Astrocyte (in vitro differentiated cells and primary cell): ENCODE data around the gene IQGAP2. TPM values are rescaled to one million over a fixed set of nuclear protein-coding genes. Genes with fewer than 3 reads are reported as not detected.

Experiments
- DNase-seq: peaks from one replicate; pipeline ENCODE4 v3.0.0-alpha.2; 2010; ENCODE audit warnings: low read depth
- FAIRE-seq: peaks from 2 replicates; lab custom pipeline; 2011; peaks lifted over from hg19 to GRCh38; lab: Jason Lieb, UNC
- H2AFZ ChIP-seq: 2 replicates; pipeline ENCODE4 v1.6.0; 2012; ENCODE audit warnings: low read depth, low read length, inconsistent platforms
- H3K27ac ChIP-seq: 2 replicates; pipeline ENCODE4 v1.5.1; 2011; ENCODE audit warnings: low read depth, low read length, inconsistent platforms
- H3K27me3 ChIP-seq: 2 replicates; pipeline ENCODE4 v1.6.0; 2011; ENCODE audit warnings: low read length, inconsistent platforms; ENCODE audit not compliant: insufficient read depth
- H3K36me3 ChIP-seq: 2 replicates; pipeline ENCODE4 v1.5.1; 2011; ENCODE audit warnings: low read length, inconsistent platforms; ENCODE audit not compliant: insufficient read depth
- H3K4me1 ChIP-seq: 2 replicates; pipeline ENCODE4 v1.5.1; 2011; ENCODE audit warnings: low read length, inconsistent platforms; ENCODE audit not compliant: insufficient read depth
- H3K4me2 ChIP-seq: 2 replicates; pipeline ENCODE4 v1.6.0; 2012; ENCODE audit warnings: low read length, inconsistent platforms
- H3K4me3 ChIP-seq: 2 replicates; pipeline ENCODE4 v1.5.1; 2011; ENCODE audit warnings: low read depth, mild to moderate bottlenecking, low read length, inconsistent platforms; ENCODE audit not compliant: insufficient read depth
- H3K79me2 ChIP-seq: 2 replicates; pipeline ENCODE4 v1.6.0; 2012; ENCODE audit warnings: mild to moderate bottlenecking, low read length, inconsistent platforms; ENCODE audit not compliant: insufficient read depth
- H3K9ac ChIP-seq: 2 replicates; pipeline ENCODE4 v1.6.0; 2012; ENCODE audit warnings: mild to moderate bottlenecking, low read length, inconsistent platforms
- H3K9me3 ChIP-seq: 2 replicates; pipeline ENCODE4 v1.5.1; 2012; ENCODE audit warnings: low read depth, mild to moderate bottlenecking, low read length, inconsistent platforms; ENCODE audit not compliant: insufficient read depth
- H4K20me1 ChIP-seq: 2 replicates; pipeline ENCODE4 v1.6.0; 2012; ENCODE audit warnings: low read length, inconsistent platforms; ENCODE audit not compliant: insufficient read depth
- H3K27ac Mint-ChIP-seq: one replicate; pipeline ENCODE4 v1.8.0; 2021; ENCODE audit warnings: mild to moderate bottlenecking, mixed read lengths; ENCODE audit not compliant: unreplicated experiment
- H3K27me3 Mint-ChIP-seq: one replicate; pipeline ENCODE4 v1.8.0; 2021; ENCODE audit warnings: low read depth, mixed read lengths; ENCODE audit not compliant: unreplicated experiment
- H3K36me3 Mint-ChIP-seq: one replicate; pipeline ENCODE4 v1.8.0; 2021; ENCODE audit warnings: low read depth, mixed read lengths; ENCODE audit not compliant: unreplicated experiment
- H3K4me1 Mint-ChIP-seq: one replicate; pipeline ENCODE4 v1.8.0; 2021; ENCODE audit warnings: low read depth, mixed read lengths; ENCODE audit not compliant: unreplicated experiment
- H3K4me3 Mint-ChIP-seq: one replicate; pipeline ENCODE4 v1.8.0; 2021; ENCODE audit warnings: mild to moderate bottlenecking, moderate library complexity, mixed read lengths; ENCODE audit not compliant: unreplicated experiment
- H3K9me3 Mint-ChIP-seq: one replicate; pipeline ENCODE4 v1.8.0; 2021; ENCODE audit warnings: mild to moderate bottlenecking, mixed read lengths; ENCODE audit not compliant: unreplicated experiment
- CTCF ChIP-seq: IDR thresholded peaks from 2 replicates; pipeline ENCODE4 v1.5.1; 2011; ENCODE audit warnings: low read depth, mild to moderate bottlenecking, inconsistent platforms, low read length, moderate library complexity; ENCODE audit not compliant: insufficient read depth
- EZH2 ChIP-seq: IDR thresholded peaks from 2 replicates; pipeline ENCODE4 v1.6.1; 2012; ENCODE audit warnings: mild to moderate bottlenecking, low read length, inconsistent platforms; ENCODE audit not compliant: insufficient read depth
- total RNA-seq: library from RNA; stranded (reverse); gene quantifications from 2 replicates; pipeline ENCODE4 v1.2.1, GENCODE V29; 2021

Gene IQGAP2
- total RNA-seq, 1 donor from 2014 or later: 2.9 TPM

- no peaks in the 10 kb centered on the region for H3K36me3 ChIP-seq
- no peak overlapping the region for H3K4me3 ChIP-seq
- H3K79me2 ChIP-seq: no peaks in the 10 kb centered on the region
- H3K4me1 ChIP-seq: no peaks in the 10 kb centered on the region
- H2AFZ ChIP-seq: no peak overlapping the region
- Mint-ChIP-seq H3K36me3 (no peaks in the 10 kb centered on the region), H3K27ac (no peak overlapping the region), H3K9me3 (peaks cover 2% of the 10 kb centered on the region), H3K27me3 (peaks cover 3% of the 10 kb centered on the region), H3K4me3 (no peak overlapping the region), H3K4me1 (peaks cover 9% of the 10 kb centered on the region)
- H3K27me3 ChIP-seq: peaks cover 4% of the 10 kb centered on the region
- no peak overlapping the region for H3K4me2 ChIP-seq
- no peak for DNase-seq
- FAIRE-seq: no peak
- H3K9ac ChIP-seq: no peak overlapping the region
- H3K27ac ChIP-seq: no peak overlapping the region
- no peaks in the 10 kb centered on the region for H3K9me3 ChIP-seq
- TF ChIP-seq EZH2: no peak
- no peak for TF ChIP-seq CTCF
- no peaks in the 10 kb centered on the region for H4K20me1 ChIP-seq
Measured at GRCh38 chr5:76547242-76547890, 144.3 kb downstream of the IQGAP2 start.

GRCh38 chr5:76547891-76548524 lies 144.9 kb downstream of the IQGAP2 start:
- H3K79me2 ChIP-seq: no peaks in the 10 kb centered on the region
- no peak overlapping the region for H2AFZ ChIP-seq
- Mint-ChIP-seq H3K4me3 (no peak overlapping the region), H3K27ac (no peak overlapping the region), H3K9me3 (peaks cover 2% of the 10 kb centered on the region), H3K4me1 (peaks cover 9% of the 10 kb centered on the region), H3K36me3 (no peaks in the 10 kb centered on the region), H3K27me3 (peaks cover 3% of the 10 kb centered on the region)
- no peak for DNase-seq
- H3K9me3 ChIP-seq: no peaks in the 10 kb centered on the region
- no peaks in the 10 kb centered on the region for H3K4me1 ChIP-seq
- peaks cover 4% of the 10 kb centered on the region for H3K27me3 ChIP-seq
- H3K36me3 ChIP-seq: no peaks in the 10 kb centered on the region
- no peak overlapping the region for H3K27ac ChIP-seq
- no peak overlapping the region for H3K4me3 ChIP-seq
- H4K20me1 ChIP-seq: no peaks in the 10 kb centered on the region
- H3K4me2 ChIP-seq: no peak overlapping the region
- TF ChIP-seq CTCF (no peak), EZH2 (no peak)
- no peak for FAIRE-seq
- H3K9ac ChIP-seq: no peak overlapping the region
